CD4-positive, alpha-beta T cell treated with Interleukin-15 for 4 hours (primary cell): ENCODE results near the gene PIGP.
"Not testable (repeated sequence)": the region's sequence is repeated elsewhere in the genome, so short reads cannot be mapped to it uniquely, and the experiment has no call there.

Source experiments
- DNase-seq: peaks from one replicate; pipeline ENCODE4 v3.0.0-alpha.2; 2020; ENCODE audit warnings: low spot score

The PIGP gene

DNA sequence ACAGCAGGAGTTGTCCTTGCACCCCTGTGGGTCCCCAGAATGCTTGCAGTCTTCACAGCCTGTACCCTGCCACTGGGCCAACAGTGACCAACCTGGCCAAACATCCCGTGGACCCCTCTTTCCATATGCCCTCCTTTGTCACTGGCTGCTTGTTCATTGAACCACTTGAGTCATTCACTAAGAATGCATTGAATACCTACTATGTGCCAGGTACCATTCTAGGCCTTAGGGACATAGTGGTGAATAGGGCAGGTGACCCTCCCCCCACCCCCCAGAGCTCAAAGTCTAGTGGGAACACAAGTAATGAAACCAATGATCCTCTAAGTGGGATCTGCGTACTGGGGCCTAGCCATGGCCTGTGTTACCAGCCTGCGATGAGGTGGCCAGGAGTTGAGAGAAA, 28.2 kb downstream of the PIGP start:
- DNase-seq: no peak

GRCh38 chr21:37043818-37044217, 29.1 kb downstream of the PIGP start:
- no peak for DNase-seq

DNA sequence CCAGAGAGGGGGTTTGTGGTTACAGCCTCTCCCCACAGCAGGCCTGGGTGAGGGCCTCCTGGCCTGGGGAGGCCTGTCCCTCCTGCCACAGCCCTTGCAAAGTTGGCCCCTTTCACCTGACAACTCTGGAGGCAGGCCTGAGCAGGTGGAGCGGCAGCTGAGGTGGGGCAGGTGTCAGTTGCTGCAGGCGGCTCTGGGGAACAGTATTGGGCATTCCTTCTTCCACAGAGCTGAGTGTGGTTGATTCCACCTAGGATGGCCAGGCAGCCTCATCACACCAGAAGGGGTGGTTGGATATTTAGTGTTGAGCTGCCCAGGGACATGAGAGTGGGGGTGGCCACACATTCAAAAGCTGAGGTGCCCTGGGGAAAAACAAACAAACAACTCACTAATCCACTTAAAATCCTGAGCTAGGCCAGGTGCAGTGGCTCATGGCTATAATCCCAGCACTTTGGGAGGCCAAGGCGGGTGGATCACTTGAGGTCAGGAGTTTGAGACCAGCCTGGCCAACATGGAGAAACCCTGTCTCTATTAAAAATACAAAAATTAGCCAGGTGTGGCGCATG, 31.1 kb downstream of the PIGP start:
- no peak for DNase-seq

DNA sequence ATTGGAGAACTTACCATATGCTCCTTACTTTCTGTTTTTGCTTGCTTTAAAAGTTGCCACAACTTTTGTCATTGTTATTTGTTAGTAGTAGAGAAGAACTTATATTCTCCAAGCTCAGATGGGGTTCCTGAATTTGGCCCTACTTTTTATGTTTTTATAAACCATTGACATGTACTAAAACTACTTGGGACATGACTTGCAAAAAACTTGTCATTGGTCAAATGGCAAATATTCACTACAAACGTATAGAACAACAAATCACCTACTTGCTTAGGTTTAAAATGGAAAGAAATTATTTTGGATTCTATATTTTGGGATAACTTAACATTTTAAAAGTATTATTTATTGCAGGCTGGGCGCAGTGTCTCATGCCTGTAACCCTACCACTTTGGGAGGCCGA, 32.7 kb downstream of the PIGP start:
- DNase-seq: no peak

GRCh38 chr21:37039411-37040075, 33.3 kb downstream of the PIGP start:
- DNase-seq: no peak

- DNase-seq: no peak
These were observed 36.7 kb downstream of the PIGP start for GRCh38 chr21:37036177-37036576.

DNA sequence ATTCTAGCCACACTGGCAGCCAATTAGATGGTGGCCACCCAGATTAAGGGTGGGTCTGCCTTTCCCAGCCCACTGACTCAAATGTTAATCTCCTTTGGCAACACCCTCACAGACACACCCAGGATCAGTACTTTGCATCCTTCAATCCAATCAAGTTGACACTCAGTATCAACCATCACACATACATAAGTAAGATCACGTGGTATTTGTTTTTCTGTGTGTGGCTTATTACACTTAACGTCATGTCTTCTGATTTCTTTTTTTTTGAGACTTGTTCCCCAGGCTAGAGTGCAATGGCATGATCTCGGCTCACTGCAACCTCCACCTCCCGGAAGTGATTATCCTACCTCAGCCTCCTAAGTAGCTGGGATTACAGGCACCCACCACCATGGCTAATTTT, 38.5 kb downstream of the PIGP start:
- not testable (repeated sequence) for DNase-seq

GRCh38 chr21:37032877-37033471, 39.9 kb downstream of the PIGP start:
- no peak for DNase-seq

DNA sequence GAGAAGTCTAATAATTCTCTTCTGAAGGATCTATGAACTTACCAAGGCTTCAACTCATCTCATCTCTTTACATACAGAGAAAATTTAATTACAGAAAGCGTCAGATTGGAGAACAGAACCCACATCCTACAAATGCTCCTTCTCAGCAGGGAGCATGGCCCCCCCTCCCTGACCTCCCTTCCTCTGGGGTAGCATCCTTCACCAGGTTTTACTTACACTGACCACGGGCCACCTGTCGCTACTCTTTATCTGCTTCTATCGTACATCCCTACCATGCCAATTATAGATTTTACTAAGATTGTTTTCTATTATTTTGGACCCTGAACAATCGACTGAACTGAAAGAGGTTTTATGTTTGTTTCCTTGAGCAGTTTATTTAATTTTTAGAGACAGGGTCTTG, 40.6 kb downstream of the PIGP start:
- no peak for DNase-seq

DNA sequence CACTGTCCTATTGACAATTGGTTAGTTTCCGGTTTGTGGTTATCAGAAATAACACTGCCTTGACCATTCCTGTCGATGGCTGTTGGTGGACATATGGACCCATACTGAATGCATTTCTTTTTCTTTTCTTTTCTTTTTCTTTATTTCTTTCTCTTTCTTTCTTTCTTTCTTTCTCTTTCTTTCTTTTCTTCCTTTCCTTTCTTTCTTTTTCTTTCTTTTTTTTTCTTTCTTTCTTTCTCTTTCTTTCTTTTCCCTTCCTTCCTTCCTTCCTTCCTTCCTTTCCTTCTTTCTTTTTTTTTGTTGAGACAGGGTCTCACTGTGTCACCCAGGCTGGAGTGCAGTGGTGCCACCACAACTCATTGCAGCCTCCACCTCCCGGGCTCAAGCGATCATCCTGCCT, 42.0 kb downstream of the PIGP start:
- no peak for DNase-seq

- no peak for DNase-seq
These were observed 44.3 kb downstream of the PIGP start for GRCh38 chr21:37028570-37028969.

DNA sequence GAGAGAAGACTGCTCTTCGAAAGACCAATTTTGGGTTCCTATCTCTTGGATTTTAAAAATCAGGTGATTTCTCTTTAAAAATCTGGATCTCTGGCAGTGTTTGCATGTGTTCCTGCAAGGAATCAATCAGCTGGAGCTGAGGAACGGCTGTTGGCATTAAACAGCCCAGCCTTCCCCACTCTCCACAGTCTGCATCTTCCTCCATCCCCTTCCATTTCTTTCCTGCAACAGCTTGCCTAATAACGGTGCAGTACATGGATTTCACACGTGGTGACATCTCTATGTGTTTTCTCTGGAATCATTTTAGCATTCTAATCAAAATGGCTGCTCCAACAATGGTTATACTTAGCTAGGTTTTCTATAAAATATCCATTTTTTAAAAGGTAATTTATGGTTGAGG, 46.4 kb downstream of the PIGP start:
- DNase-seq: no peak

DNA sequence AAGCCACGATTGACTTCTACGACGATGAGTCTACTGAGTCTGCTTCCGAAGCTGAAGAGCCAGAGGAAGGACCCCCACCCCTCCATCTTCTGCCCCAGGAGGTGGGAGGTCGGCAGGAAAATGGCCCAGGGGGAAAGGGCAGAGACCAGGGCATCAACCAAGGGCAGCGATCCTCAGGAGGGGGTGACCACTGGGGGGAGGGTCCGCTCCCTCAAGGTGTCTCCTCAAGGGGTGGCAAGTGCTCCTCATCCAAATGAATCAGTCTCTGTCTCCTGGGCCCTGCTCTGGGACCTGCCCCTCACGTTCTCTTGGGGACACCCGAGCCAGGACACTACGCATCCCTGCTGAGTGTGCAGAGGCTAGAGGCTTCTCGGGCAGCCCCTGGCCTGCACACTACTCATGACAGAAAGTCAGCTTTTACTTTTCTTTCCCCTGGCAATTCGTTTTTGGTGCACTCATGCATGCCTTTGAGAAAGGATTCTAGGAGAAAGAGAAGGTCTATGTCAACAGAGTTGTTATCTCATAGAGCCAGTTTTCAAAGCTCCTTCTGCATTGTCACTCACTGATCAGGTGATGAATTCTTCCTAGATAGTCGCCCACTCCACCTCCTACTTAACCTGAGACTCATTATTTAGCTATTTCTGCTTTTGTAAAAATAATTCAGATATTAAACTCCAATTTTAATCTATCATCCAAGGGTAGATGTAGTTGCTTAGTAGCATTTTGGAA, 54.8 kb downstream of the PIGP start:
- no peak for DNase-seq
